ENCODE data around the gene CCDC158.

Gene CCDC158

GRCh38 chr4:76310683-76311082 lies 110.3 kb downstream of the CCDC158 start:
- no peak overlapping the region for H3K9ac ChIP-seq
- H3K36me3 ChIP-seq = peaks cover 0 to 13% (median 0%) of the 10 kb centered on the region in 11 experiments; a peak in 2 of 22 replicates
- H3K4me3 ChIP-seq = no peak overlapping the region
- H4K20me1 ChIP-seq = no peaks in the 10 kb centered on the region
- peaks cover 15 to 34% (median 29%) of the 10 kb centered on the region in 11 experiments for H3K9me3 ChIP-seq (replicated peaks in 1 of 11)
- H3K27ac ChIP-seq = no peak overlapping the region
- H3K27me3 ChIP-seq = no peaks in the 10 kb centered on the region
- H3K4me1 ChIP-seq = peaks cover under 1 to 15% (median 9%) of the 10 kb centered on the region in 10 experiments; a peak in 14 of 20 replicates
- TF ChIP-seq Cebpa-rat (IDR thresholded peaks at IDR 0.05) = no peak
- no peak overlapping the region for H3K4me2 ChIP-seq

- Histone ChIP-seq H3K27me3 (no peaks in the 10 kb centered on the region), H3K36me3 (peaks cover 0 to 13% (median 0%) of the 10 kb centered on the region in 11 experiments; a peak in 2 of 22 replicates), H3K27ac (no peak overlapping the region), H3K9me3 (replicated peaks in 1 of 11) (peaks cover 10 to 28% (median 22%) of the 10 kb centered on the region in 11 experiments; a peak in 20 of 22 replicates), H3K4me2 (no peak overlapping the region), H3K4me1 (peaks cover 7 to 22% (median 16%) of the 10 kb centered on the region in 10 experiments), H4K20me1 (no peaks in the 10 kb centered on the region), H3K9ac (no peak overlapping the region), H3K4me3 (no peak overlapping the region)
- TF ChIP-seq Cebpa-rat (IDR thresholded peaks at IDR 0.05) = no peak
Observed at GRCh38 chr4:76309939-76310550, 110.9 kb downstream of the CCDC158 start.

- no peak for TF ChIP-seq Cebpa-rat (IDR thresholded peaks at IDR 0.05)
- no peak overlapping the region for H3K27ac ChIP-seq
- H3K9me3 ChIP-seq (replicated peaks in 1 of 11) = peaks cover 10 to 24% (median 19%) of the 10 kb centered on the region in 11 experiments; a peak in 19 of 22 replicates
- no peak overlapping the region for H3K9ac ChIP-seq
- H3K4me1 ChIP-seq = peaks cover 16 to 31% (median 23%) of the 10 kb centered on the region in 10 experiments
- H3K36me3 ChIP-seq = peaks cover 0 to 13% (median 0%) of the 10 kb centered on the region in 11 experiments; a peak in 2 of 22 replicates
- H3K4me2 ChIP-seq = no peak overlapping the region; a peak in 2 of 22 replicates
- H3K27me3 ChIP-seq = no peaks in the 10 kb centered on the region
- H4K20me1 ChIP-seq = no peaks in the 10 kb centered on the region
- no peak overlapping the region for H3K4me3 ChIP-seq
Observed at GRCh38 chr4:76308548-76308947, 112.4 kb downstream of the CCDC158 start.

GRCh38 chr4:76307660-76308014 lies 113.3 kb downstream of the CCDC158 start:
- no peak for TF ChIP-seq Cebpa-rat (IDR thresholded peaks at IDR 0.05)
- H3K4me3 ChIP-seq = peak overlapping the region in 6 of 10 experiments; percentile 62 to 75 (median 69); a peak in 8 of 20 replicates
- H4K20me1 ChIP-seq = no peaks in the 10 kb centered on the region
- no peak overlapping the region for H3K27ac ChIP-seq
- peaks cover 0 to 13% (median 0%) of the 10 kb centered on the region in 11 experiments; a peak in 2 of 22 replicates for H3K36me3 ChIP-seq
- peaks cover 10 to 24% (median 19%) of the 10 kb centered on the region in 11 experiments; a peak in 19 of 22 replicates for H3K9me3 ChIP-seq (replicated peaks in 1 of 11)
- no peaks in the 10 kb centered on the region for H3K27me3 ChIP-seq
- H3K4me1 ChIP-seq = peaks cover 16 to 40% (median 24%) of the 10 kb centered on the region in 10 experiments
- H3K4me2 ChIP-seq = peak overlapping the region in 8 of 11 experiments; percentile 69 to 83 (median 75); a peak in 14 of 22 replicates
- H3K9ac ChIP-seq = peak overlapping the region in 1 of 11 experiments; percentile 74; a peak in 1 of 22 replicates

- peak overlapping the region; percentile 69 to 83 (median 76) for H3K4me2 ChIP-seq
- H3K9ac ChIP-seq = peak overlapping the region; percentile 57 to 79 (median 76)
- peaks cover 16 to 43% (median 24%) of the 10 kb centered on the region in 10 experiments for H3K4me1 ChIP-seq
- H4K20me1 ChIP-seq = no peaks in the 10 kb centered on the region
- peaks cover 0 to 13% (median 0%) of the 10 kb centered on the region in 11 experiments; a peak in 2 of 22 replicates for H3K36me3 ChIP-seq
- H3K27ac ChIP-seq = peak overlapping the region; percentile 2 to 75 (median 67); a peak in 18 of 22 replicates
- no peak for TF ChIP-seq Cebpa-rat (IDR thresholded peaks at IDR 0.05)
- peak overlapping the region; percentile 62 to 75 (median 69) for H3K4me3 ChIP-seq
- no peaks in the 10 kb centered on the region for H3K27me3 ChIP-seq
- H3K9me3 ChIP-seq (replicated peaks in 1 of 11) = peaks cover 10 to 24% (median 19%) of the 10 kb centered on the region in 11 experiments; a peak in 19 of 22 replicates
Observed at GRCh38 chr4:76306882-76307659, 113.9 kb downstream of the CCDC158 start.

GRCh38 chr4:76305971-76306881 lies 114.7 kb downstream of the CCDC158 start, which contains the start of gene STBD1:
STBD1 (plus strand) TSS chr4:76306733; CDS start chr4:76306770, 37 bp downstream.
- peak within 1 kb of the TSS; percentile 69 to 83 (median 76) for H3K4me2 ChIP-seq

GRCh38 chr4:76305033-76305687 lies 115.8 kb downstream of the CCDC158 start:
- peaks cover 17 to 59% (median 26%) of the 10 kb centered on the region in 10 experiments for H3K4me1 ChIP-seq
- H3K4me2 ChIP-seq = peak overlapping the region; percentile 57 to 83 (median 76)
- peak overlapping the region in 9 of 10 experiments; percentile 62 to 75 (median 69); a peak in 17 of 20 replicates for H3K4me3 ChIP-seq
- H3K27ac ChIP-seq = peak overlapping the region in 6 of 11 experiments; percentile 18 to 75 (median 68); a peak in 7 of 22 replicates
- H3K36me3 ChIP-seq = peaks cover 0 to 9% (median 0%) of the 10 kb centered on the region in 11 experiments; a peak in 2 of 22 replicates
- peaks cover 10 to 24% (median 20%) of the 10 kb centered on the region in 11 experiments; a peak in 19 of 22 replicates for H3K9me3 ChIP-seq (replicated peaks in 1 of 11)
- H4K20me1 ChIP-seq = no peaks in the 10 kb centered on the region
- H3K9ac ChIP-seq = peak overlapping the region in 2 of 11 experiments; percentile 71 to 78; a peak in 1 of 22 replicates
- TF ChIP-seq Cebpa-rat (IDR thresholded peaks at IDR 0.05) = no peak
- no peaks in the 10 kb centered on the region for H3K27me3 ChIP-seq

More at GRCh38 chr4:76305971-76306881, 114.7 kb downstream of the CCDC158 start, which contains the start of gene STBD1:
- peak within 1 kb of the TSS; percentile 62 to 75 (median 69) for H3K4me3 ChIP-seq
- peak within 1 kb of the TSS; percentile 2 to 75 (median 67); a peak in 21 of 22 replicates for H3K27ac ChIP-seq
- H3K9me3 ChIP-seq (replicated peaks in 1 of 11) = peaks cover 10 to 24% (median 19%) of the 10 kb centered on the region in 11 experiments; a peak in 19 of 22 replicates
- no peaks in the 10 kb centered on the region for H3K27me3 ChIP-seq
- peaks cover 17 to 48% (median 24%) of the 10 kb centered on the region in 10 experiments for H3K4me1 ChIP-seq
- TF ChIP-seq Cebpa-rat (IDR thresholded peaks at IDR 0.05) = no peak
- H3K36me3 ChIP-seq = peaks cover 0 to 13% (median 0%) of the 10 kb centered on the region in 11 experiments; a peak in 2 of 22 replicates
- H4K20me1 ChIP-seq = no peaks in the 10 kb centered on the region
- peak within 1 kb of the TSS; percentile 57 to 79 (median 76) for H3K9ac ChIP-seq
